Measurements from ENCODE around the gene CT47C1.

Gene CT47C1

GRCh38 chrX:119073200-119073905, 560 bp downstream of the CT47C1 start:
- no peak for DNase-seq (ENCODE audit: low read depth in 4 of 4, low spot score in 1 of 4)

- DNase-seq (ENCODE audit: low read depth in 4 of 4, low spot score in 1 of 4), result no peak
Observed at GRCh38 chrX:119073911-119074310, 1.1 kb downstream of the CT47C1 start.

DNA sequence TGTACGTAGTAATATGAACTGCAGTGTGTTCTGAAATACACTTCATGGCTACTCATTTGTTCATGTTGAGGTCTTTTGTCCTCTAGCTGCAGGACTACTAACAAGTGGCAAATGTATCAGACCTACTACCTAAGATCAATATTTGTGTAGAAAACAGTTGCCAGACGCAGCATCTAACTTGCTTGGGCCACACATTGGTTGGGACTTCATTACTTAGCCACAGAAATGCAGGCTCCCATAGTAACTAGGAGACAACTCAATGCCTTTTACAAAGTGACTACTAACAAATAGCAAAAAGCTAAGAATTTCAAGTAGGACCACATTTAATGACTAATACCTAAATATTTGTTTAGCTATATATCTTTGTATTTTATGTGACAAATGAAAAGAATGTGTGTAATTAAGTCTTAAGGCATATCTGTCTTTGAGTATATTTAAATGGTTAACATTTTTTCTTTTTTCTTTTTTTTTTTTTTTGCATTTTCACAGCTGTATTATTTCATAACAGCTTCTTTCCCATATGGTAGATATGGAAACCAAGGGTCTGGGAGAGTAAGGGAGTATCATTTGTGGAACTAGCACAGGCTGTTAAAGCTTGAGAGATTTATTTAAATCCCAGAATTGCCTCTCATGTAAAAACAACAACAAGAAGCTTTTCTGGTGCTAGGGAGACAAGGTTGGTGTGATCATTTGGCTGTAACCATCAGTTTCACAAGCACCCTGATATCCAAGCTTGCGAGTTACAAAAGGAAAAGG, 2.7 kb downstream of the CT47C1 start:
- no peak for DNase-seq (ENCODE audit: low read depth in 4 of 4, low spot score in 1 of 4)

GRCh38 chrX:119082278-119082677, 9.5 kb downstream of the CT47C1 start:
- DNase-seq (ENCODE audit: low read depth in 4 of 4, low spot score in 1 of 4), result no peak

DNA sequence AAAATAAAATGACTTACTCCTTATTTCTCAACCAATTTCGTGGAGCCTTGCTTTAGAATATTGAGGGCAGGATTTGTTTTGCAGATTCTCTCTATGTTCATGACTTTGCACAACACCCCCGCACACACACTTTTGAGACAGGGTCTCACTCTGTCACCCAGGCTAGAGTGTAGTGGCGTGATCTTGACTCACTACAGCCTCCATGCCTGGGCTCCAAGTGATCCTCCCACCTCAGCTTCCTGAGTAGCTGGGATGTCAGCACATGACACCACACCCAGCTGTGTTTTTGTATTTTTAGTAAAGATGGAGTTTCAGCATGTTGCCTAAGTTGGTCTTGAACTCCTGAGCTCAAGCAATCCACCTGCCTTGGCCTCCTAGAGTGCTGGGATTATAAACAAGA, 12.0 kb downstream of the CT47C1 start:
- no peak for DNase-seq (ENCODE audit: low read depth in 4 of 4, low spot score in 1 of 4)

- DNase-seq (ENCODE audit: low read depth in 4 of 4, low spot score in 1 of 4), result no peak
Observed at GRCh38 chrX:119087121-119087520, 14.3 kb downstream of the CT47C1 start.

DNA sequence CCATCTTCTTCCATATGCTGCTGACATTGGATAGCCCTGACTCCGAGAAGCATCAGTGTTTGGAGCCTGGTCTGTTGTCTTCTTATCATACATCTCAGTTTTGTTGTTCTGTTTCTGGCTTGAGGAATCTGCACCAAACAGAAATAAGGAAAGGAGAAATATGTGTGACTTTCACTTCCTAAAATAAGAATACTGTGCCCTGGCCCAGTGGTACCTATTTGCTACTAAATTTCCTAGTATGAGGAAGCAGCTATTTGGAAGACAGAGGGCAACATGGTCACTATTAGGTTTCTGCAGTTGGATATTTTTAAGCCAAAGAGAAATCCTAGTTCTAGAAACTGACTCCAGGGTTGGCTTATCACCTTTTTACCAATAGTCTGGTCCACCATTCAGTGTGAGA, 16.8 kb downstream of the CT47C1 start:
- DNase-seq (ENCODE audit: low read depth in 4 of 4, low spot score in 1 of 4), result no peak

GRCh38 chrX:119090627-119091026, 17.8 kb downstream of the CT47C1 start:
- DNase-seq (ENCODE audit: low read depth in 4 of 4, low spot score in 1 of 4), result no peak

DNA sequence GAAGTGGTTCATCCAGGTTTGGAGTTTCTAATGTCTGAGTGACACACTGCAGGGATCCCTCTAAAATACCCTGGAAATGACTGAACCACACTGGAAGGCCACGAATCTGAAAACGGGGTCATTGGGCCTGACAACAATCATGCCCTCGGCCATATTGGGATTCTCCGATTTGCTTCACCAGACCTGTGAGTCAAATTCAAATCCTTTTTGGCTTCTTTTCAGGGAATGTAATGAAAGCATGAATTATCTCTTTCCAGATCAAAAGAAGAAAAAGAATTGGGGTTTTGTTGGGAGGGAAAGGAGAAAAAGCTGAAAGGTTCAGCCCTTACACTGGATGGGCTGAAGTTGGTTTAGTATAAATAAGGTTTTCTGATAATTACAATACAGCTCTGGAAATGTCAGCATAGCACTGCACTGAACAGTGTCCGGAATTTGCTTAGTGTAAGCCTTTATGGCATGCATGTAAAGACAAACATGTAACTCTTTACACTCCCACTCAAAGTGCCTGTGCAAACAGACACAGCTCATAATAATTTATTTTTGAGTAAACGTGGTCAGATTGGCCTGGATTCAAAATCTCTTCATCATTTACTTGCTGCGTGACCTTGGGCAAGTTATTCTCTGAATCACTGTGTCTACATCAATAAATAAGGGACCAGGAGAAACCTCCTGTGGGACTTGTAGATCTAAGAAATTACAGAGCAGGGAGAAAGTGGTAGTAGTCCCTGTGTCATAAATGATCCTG, 21.4 kb downstream of the CT47C1 start:
- no peak for DNase-seq (ENCODE audit: low read depth in 4 of 4, low spot score in 1 of 4)

DNA sequence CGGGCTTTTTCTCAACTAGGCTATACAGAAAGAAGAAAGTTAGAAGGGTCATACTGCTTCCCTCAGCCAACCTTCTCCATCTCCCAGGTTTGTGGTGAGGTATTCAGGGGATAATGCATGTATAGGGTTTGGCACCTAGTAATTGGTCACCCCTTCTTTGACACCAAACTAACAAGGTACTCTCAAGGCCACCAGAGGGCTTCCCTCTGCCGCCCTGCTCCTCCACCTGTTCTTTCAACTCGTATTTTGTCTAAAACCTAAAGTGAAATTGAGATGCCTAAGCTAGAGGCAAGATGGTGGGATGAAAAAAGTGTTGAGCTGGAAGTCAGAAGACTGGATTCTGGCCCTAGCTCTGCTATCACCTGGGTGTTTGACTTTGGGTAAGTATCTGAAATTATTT, 22.0 kb downstream of the CT47C1 start:
- no peak for DNase-seq (ENCODE audit: low read depth in 4 of 4, low spot score in 1 of 4)

DNA sequence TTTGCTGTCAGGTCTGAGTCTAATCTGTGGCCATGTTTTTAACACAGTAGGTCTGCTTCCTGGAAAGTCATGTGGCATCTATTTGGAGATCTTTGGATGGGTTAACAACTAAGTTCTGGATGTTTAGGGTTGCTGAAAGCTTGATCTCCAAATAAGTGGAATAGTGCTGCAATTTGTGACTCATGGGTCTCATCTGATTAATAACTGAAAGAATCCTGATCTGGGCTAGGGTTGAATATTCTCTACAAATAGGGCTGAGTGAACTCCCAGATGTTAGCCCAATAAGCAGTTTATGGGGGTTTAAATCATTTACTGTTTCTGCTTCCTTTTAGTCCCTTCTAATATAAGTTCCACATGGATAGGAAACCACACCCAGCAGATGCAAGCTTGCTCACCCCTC, 23.1 kb downstream of the CT47C1 start:
- DNase-seq (ENCODE audit: low read depth in 4 of 4, low spot score in 1 of 4), result no peak

- no peak for DNase-seq (ENCODE audit: low read depth in 4 of 4, low spot score in 1 of 4)
Observed at GRCh38 chrX:119101168-119101567, 28.4 kb downstream of the CT47C1 start.

DNA sequence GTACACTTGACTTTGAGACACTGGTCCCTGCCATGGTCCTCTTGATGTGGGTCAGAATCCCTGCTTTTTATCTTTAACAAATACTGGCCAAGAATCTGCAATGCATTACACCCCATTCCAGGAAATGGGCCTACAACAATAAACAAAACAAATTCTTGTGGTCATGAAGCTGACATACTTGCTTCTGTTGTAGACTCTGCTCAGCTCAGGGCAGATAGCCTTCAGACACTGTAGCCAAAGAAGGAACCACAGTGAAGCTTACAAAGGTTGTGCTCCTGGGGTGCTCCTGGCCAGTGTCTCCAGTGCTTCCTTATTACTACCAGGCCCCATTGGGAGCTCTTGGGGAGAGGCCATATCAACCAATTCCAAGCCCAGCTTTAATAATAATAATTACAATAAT, 33.0 kb downstream of the CT47C1 start:
- no peak for DNase-seq (ENCODE audit: low read depth in 4 of 4, low spot score in 1 of 4)

DNA sequence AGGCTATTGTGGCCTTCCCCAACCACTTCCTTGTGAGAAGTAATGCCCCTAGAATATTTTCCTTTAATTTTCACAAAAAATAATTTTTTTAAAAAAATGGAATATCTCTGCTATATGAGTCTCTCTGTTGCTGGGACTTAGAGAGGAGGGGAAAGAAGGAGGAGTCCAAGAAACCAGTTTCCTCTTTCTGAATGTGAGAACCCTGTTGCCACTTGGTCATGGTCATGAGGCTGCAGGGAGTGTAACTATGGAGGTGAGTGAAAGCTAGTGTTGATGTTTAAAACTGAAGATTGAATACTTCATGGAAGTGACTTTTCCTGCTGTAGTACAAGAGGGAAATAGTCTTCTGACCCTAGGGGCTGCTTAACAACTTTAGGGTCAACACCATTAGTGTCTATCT, 34.4 kb downstream of the CT47C1 start:
- no peak for DNase-seq (ENCODE audit: low read depth in 4 of 4, low spot score in 1 of 4)

DNA sequence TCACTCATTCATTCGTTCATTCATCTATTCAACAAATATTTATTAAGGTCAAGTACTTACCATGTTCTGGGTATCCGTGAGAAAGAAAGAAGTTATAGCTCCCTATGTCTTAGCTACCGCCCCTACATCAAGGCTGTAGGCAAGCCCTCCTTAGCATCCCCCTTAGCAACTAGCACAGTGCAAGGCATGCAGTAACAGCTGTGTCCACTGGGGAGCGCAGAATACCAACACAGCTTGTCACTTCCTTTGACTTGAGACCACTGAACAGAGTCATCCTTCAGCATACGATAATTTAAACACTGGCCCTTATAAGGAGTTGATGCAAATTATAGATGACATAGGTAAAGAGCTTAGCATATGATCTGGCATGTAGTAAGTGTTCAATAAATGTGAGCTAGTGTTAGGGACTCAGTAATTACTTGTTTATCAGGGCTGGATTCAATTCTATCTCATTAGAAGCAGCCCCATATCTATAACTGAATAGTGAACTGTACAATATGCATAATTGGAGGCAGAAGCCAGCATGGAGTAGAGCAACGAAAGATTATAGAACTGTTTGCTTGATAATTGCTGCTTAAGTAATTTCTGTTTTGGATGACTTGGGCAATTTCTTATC, 46.1 kb downstream of the CT47C1 start:
- DNase-seq (ENCODE audit: low read depth in 4 of 4, low spot score in 1 of 4), result peak in 3 of 4 experiments; percentile 7 to 21 (median 13)

DNA sequence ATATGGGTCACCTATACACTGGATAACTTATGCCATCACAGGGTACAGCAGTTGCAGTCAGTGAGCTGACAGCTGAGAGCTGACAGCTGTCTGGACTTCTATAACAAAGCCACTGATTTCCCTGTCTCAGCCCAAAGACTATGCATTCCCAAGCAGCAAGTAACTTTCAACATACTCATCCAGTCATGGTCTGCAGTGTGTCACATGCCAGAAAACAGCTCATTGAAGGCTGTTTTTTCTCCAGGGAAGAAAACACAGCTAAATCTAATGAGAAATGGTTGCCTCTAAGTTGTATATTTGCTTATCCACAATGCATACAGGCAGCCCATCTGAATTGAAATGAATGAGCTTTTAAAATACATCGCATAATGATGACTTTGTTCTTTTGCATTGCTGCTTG, 48.5 kb downstream of the CT47C1 start:
- no peak for DNase-seq (ENCODE audit: low read depth in 4 of 4, low spot score in 1 of 4)
